Transverse colon (tissue), 3 donors: ENCODE results near the gene CHST1.

Experiments
- POLR2A ChIP-seq: fragments of 450-650 bp; IDR thresholded peaks from one replicate; pipeline ENCODE4 v1.6.1; 2016; ENCODE audit warnings: antibody characterized with exemption, mild to moderate bottlenecking, moderate library complexity
- TF ChIP-seq, protein P1 (sequence below), 5 experiments: fragments of 200-600 bp in 3 of 5; fragments of 450-650 bp in 2 of 5; sonication (generic) in 3 of 5; IDR thresholded peaks; 1 replicate in 2 of 5; 2 replicates in 3 of 5; pipeline ENCODE4 v1.5.1; 2016 to 2017; ENCODE audit warnings: antibody characterized with exemption in 5 of 5, inconsistent platforms in 3 of 5, mild to moderate bottlenecking in 2 of 5, moderate library complexity in 1 of 5

DNA sequence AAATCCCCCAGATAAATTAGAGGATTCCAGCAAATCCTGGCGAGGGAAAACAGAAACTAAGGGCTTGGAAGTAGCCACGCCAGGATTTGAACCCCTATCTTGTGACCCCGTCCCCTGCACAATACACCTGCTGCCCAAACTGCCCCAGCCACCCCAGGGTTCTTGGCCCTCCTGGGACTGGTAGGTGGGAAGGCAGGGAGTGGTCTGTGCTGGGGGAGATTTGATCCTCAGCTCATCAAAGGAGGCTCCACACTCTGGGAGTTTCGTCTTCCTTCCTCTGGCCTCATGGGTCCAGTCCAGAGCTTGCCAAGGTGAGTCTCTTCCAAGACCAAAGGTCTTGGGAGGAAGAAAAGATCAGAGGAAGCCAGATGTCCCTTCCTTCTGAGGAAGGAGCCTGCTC lies 4.5 kb upstream of the CHST1 start:
- TF ChIP-seq, protein P1, sequence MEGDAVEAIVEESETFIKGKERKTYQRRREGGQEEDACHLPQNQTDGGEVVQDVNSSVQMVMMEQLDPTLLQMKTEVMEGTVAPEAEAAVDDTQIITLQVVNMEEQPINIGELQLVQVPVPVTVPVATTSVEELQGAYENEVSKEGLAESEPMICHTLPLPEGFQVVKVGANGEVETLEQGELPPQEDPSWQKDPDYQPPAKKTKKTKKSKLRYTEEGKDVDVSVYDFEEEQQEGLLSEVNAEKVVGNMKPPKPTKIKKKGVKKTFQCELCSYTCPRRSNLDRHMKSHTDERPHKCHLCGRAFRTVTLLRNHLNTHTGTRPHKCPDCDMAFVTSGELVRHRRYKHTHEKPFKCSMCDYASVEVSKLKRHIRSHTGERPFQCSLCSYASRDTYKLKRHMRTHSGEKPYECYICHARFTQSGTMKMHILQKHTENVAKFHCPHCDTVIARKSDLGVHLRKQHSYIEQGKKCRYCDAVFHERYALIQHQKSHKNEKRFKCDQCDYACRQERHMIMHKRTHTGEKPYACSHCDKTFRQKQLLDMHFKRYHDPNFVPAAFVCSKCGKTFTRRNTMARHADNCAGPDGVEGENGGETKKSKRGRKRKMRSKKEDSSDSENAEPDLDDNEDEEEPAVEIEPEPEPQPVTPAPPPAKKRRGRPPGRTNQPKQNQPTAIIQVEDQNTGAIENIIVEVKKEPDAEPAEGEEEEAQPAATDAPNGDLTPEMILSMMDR (IDR thresholded peaks at IDR 0.05): no peak
- no peak for TF ChIP-seq POLR2A
